HCT116 (cell line): ENCODE data around the gene TCAP. TPM values are rescaled to one million over a fixed set of nuclear protein-coding genes. Genes with fewer than 3 reads are reported as not detected.

Experiments
- ATAC-seq: fragments of 200-7000 bp; cut with Tn5 transposase; 2 replicates; pipeline ENCODE4 v1.9.1; 2020; ENCODE audit warnings: mild to moderate bottlenecking, moderate library complexity
- BruUV-seq: library from RNA; stranded (reverse); fragments of 400-500 nt; replicated peaks from 2 replicates; lab custom pipeline; 2021; lab: Mats Ljungman, UMichigan
- CTCF ChIA-PET: fragments of 300-600 bp; sonication (Branson Sonifier 250); formaldehyde crosslinking; loops from one replicate; lab custom pipeline; 2021; ENCODE audit warnings: antibody characterized with exemption; lab: Charles Lee
- POLR2A ChIA-PET: fragments of 300-600, 350-600 bp; sonication (Branson Sonifier 250); formaldehyde crosslinking; loops from one replicate; lab custom pipeline; 2021; ENCODE audit warnings: antibody characterized with exemption; lab: Charles Lee
- RAD21 ChIA-PET, 2 experiments: fragments of 300-600 bp; sonication (Branson Sonifier 250); formaldehyde crosslinking; loops; one replicate each; lab custom pipeline; 2023; ENCODE audit warnings: low total read pairs in 2 of 2; ENCODE audit not compliant: uncharacterized antibody in 2 of 2, unreplicated experiment in 2 of 2, low non-redundant PET in 1 of 2; lab: Charles Lee
- DNase-seq: peaks from one replicate; pipeline ENCODE4 v3.0.0-alpha.2; 2010; ENCODE audit warnings: low read depth, low spot score
- H2AFZ ChIP-seq: fragments of 200-600 bp; shearing (Covaris generic), sonication (generic); 2 replicates; pipeline ENCODE4 v1.6.1; 2017; ENCODE audit warnings: low read depth, mixed run types, mixed read lengths, antibody characterized with exemption, low read length; ENCODE audit not compliant: poor library complexity, severe bottlenecking
- H3K27ac ChIP-seq: 2 replicates; pipeline ENCODE4 v1.5.1; 2012; ENCODE audit warnings: low read depth, low read length
- H3K27me3 ChIP-seq: fragments of 200-600 bp; sonication (generic); 2 replicates; pipeline ENCODE4 v1.6.1; 2016; ENCODE audit warnings: mixed run types, low read length, mixed read lengths; ENCODE audit not compliant: insufficient read depth
- H3K36me3 ChIP-seq, 2 experiments: fragments of 200-500 bp in 1 of 2; fragments of 200-600 bp in 1 of 2; sonication (Bioruptor generic) in 1 of 2; sonication (generic) in 1 of 2; 2 replicates each; pipeline versions ENCODE4 v1.5.1 to v1.6.1; 2014 to 2016; ENCODE audit warnings: low read length in 2 of 2, inconsistent platforms in 1 of 2, mixed read lengths in 1 of 2, mixed run types in 1 of 2; ENCODE audit not compliant: insufficient read depth in 2 of 2, control insufficient read depth in 1 of 2
- H3K4me1 ChIP-seq, 2 experiments: fragments of 200-600 bp in 1 of 2; sonication (generic) in 1 of 2; 2 replicates each; pipeline versions ENCODE4 v1.5.1 to v1.6.1; 2012 to 2017; ENCODE audit warnings: low read length in 2 of 2, inconsistent platforms in 1 of 2, mild to moderate bottlenecking in 1 of 2, mixed read lengths in 1 of 2, mixed run types in 1 of 2, moderate library complexity in 1 of 2; ENCODE audit not compliant: insufficient read depth in 2 of 2, control insufficient read depth in 1 of 2
- H3K4me2 ChIP-seq: fragments of 200-600 bp; sonication (generic); 2 replicates; pipeline ENCODE4 v1.6.1; 2017; ENCODE audit warnings: mixed run types, low read length, mixed read lengths
- H3K4me3 ChIP-seq, 2 experiments: fragments of 200-600 bp in 1 of 2; sonication (generic) in 1 of 2; replicated peaks in 1 of 2; 2 replicates each; pipeline ENCODE4 v1.5.1; 2011 to 2016; ENCODE audit warnings: low read length in 2 of 2, control low read depth in 1 of 2, low read depth in 1 of 2, mild to moderate bottlenecking in 1 of 2, mixed read lengths in 1 of 2, mixed run types in 1 of 2
- H3K79me2 ChIP-seq: fragments of 200-600 bp; sonication (generic); 2 replicates; pipeline ENCODE4 v1.6.1; 2017; ENCODE audit warnings: mild to moderate bottlenecking, mixed run types, low read length, moderate library complexity, mixed read lengths; ENCODE audit not compliant: insufficient read depth
- H3K9ac ChIP-seq: fragments of 200-600 bp; sonication (generic); 2 replicates; pipeline ENCODE4 v1.6.1; 2016; ENCODE audit warnings: low read length, mixed read lengths
- H3K9me2 ChIP-seq: fragments of 200-600 bp; sonication (generic), shearing (Covaris generic); 2 replicates; pipeline ENCODE4 v1.6.1; 2017; ENCODE audit warnings: mixed run types, mild to moderate bottlenecking, moderate library complexity; ENCODE audit not compliant: insufficient read depth
- H3K9me3 ChIP-seq, 2 experiments: fragments of 200-500 bp in 1 of 2; fragments of 200-600 bp in 1 of 2; sonication (Bioruptor generic) in 1 of 2; sonication (generic) in 1 of 2; 2 replicates each; pipeline ENCODE4 v1.6.1; 2014 to 2017; ENCODE audit warnings: low read length in 2 of 2, mixed read lengths in 2 of 2, inconsistent platforms in 1 of 2, low read depth in 1 of 2, mild to moderate bottlenecking in 1 of 2, mixed run types in 1 of 2, moderate library complexity in 1 of 2; ENCODE audit not compliant: control insufficient read depth in 1 of 2, insufficient read depth in 1 of 2
- H4K20me1 ChIP-seq: fragments of 200-600 bp; sonication (generic), shearing (Covaris generic); 2 replicates; pipeline ENCODE4 v1.6.1; 2017; ENCODE audit warnings: mixed run types, mild to moderate bottlenecking, moderate library complexity; ENCODE audit not compliant: insufficient read depth
- CBX3 ChIP-seq: IDR thresholded peaks from 2 replicates; pipeline ENCODE4 v1.6.1; 2012; ENCODE audit warnings: low read depth
- CTCF ChIP-seq, 3 experiments: fragments of 200-600 bp in 1 of 3; sonication (generic) in 1 of 3; IDR thresholded peaks in 2 of 3; conservative IDR thresholded peaks in 1 of 3; 2 replicates each; pipeline ENCODE4 v1.5.1; 2012 to 2017; ENCODE audit warnings: low read depth in 2 of 3, low read length in 2 of 3, antibody characterized with exemption in 1 of 3, borderline replicate concordance in 1 of 3, control low read depth in 1 of 3, mild to moderate bottlenecking in 1 of 3, mixed read lengths in 1 of 3, mixed run types in 1 of 3, moderate library complexity in 1 of 3; ENCODE audit not compliant: insufficient read depth in 1 of 3
- EGR1 ChIP-seq: IDR thresholded peaks from 2 replicates; pipeline ENCODE4 v1.6.1; 2012; ENCODE audit warnings: low read depth
- ELF1 ChIP-seq: IDR thresholded peaks from 2 replicates; pipeline ENCODE4 v1.6.1; 2012; ENCODE audit warnings: low read depth, borderline replicate concordance
- EZH2 ChIP-seq: fragments of 200-600 bp; sonication (generic); IDR thresholded peaks from 2 replicates; pipeline ENCODE4 v1.6.1; 2017; ENCODE audit warnings: antibody characterized with exemption, mixed run types
- FOSL1 ChIP-seq: IDR thresholded peaks from 2 replicates; pipeline ENCODE4 v1.6.1; 2012; ENCODE audit warnings: low read depth
- JUND ChIP-seq: IDR thresholded peaks from 2 replicates; pipeline ENCODE4 v1.6.1; 2012
- MAX ChIP-seq: IDR thresholded peaks from 2 replicates; pipeline ENCODE4 v1.6.1; 2012
- POLR2A ChIP-seq: IDR thresholded peaks from 2 replicates; pipeline ENCODE4 v1.7.0; 2011; ENCODE audit warnings: borderline replicate concordance; ENCODE audit not compliant: insufficient read depth, insufficient read length; ENCODE audit errors: extremely low read depth
- SIN3A ChIP-seq: IDR thresholded peaks from 2 replicates; pipeline ENCODE4 v1.6.1; 2012; ENCODE audit warnings: low read depth
- SP1 ChIP-seq: IDR thresholded peaks from 2 replicates; pipeline ENCODE4 v1.6.1; 2012; ENCODE audit warnings: low read depth
- TCF7L2 ChIP-seq: IDR thresholded peaks from 2 replicates; pipeline ENCODE4 v1.7.0; 2011; ENCODE audit warnings: borderline replicate concordance, inconsistent platforms; ENCODE audit not compliant: insufficient read depth, insufficient read length; ENCODE audit errors: extremely low read depth
- YY1 ChIP-seq: IDR thresholded peaks from 2 replicates; pipeline ENCODE4 v1.6.1; 2011; ENCODE audit warnings: low read length, low read depth, moderate library complexity, mild to moderate bottlenecking; ENCODE audit not compliant: insufficient replicate concordance; ENCODE audit errors: extremely low read depth
- ZBTB33 ChIP-seq: IDR thresholded peaks from 2 replicates; pipeline ENCODE4 v1.6.1; 2011; ENCODE audit warnings: mild to moderate bottlenecking, low read length, moderate library complexity; ENCODE audit not compliant: insufficient replicate concordance; ENCODE audit errors: extremely low read depth
- ZFX ChIP-seq: fragments of 450-650 bp; IDR thresholded peaks from 2 replicates; pipeline ENCODE4 v1.6.1; 2017
- ZNF274 ChIP-seq: fragments of 200-500 bp; sonication (Bioruptor generic); IDR thresholded peaks from 2 replicates; pipeline ENCODE4 v1.6.1; 2014; ENCODE audit warnings: mild to moderate bottlenecking, low read depth, low read length, inconsistent platforms
- intact Hi-C: fragments of 100-400 bp; cut with micrococcal nuclease; formaldehyde crosslinking; loops from 2 replicates; pipeline ENCODE4 v1.10.0; 2022
- total RNA-seq: library from RNA; stranded (reverse); gene quantifications from one replicate; pipeline ENCODE4 v1.2.1, GENCODE V29; 2021; ENCODE audit not compliant: unreplicated experiment

Gene TCAP
- total RNA-seq, 1 experiment from 2014 or later, result 1.5 TPM

GRCh38 chr17:39639043-39639442 is 26.1 kb upstream of the TCAP start:
- Histone ChIP-seq H3K4me3 (no peak overlapping the region), H3K9me3 (no peaks in the 10 kb centered on the region), H4K20me1 (no peaks in the 10 kb centered on the region), H2AFZ (no peak overlapping the region), H3K27ac (no peak overlapping the region), H3K27me3 (no peaks in the 10 kb centered on the region), H3K9ac (no peak overlapping the region), H3K4me1 (peaks cover 43 to 65% of the 10 kb centered on the region in 2 experiments), H3K9me2 (no peaks in the 10 kb centered on the region), H3K79me2 (peaks cover 58% of the 10 kb centered on the region), H3K4me2 (no peak overlapping the region; the same call in 1 of the 2 replicates), H3K36me3 (no peaks in the 10 kb centered on the region)
- ATAC-seq (no peak), DNase-seq (no peak)
- TF ChIP-seq ZNF274, result no peak
- TF ChIP-seq CBX3, result no peak
- no peak for TF ChIP-seq EZH2
- TF ChIP-seq POLR2A, result no peak
- no peak for TF ChIP-seq MAX
- intact Hi-C loops, result no loop called here
- ChIA-PET RAD21 (no interaction called here), POLR2A (no interaction called here), CTCF (interaction anchor here (1.2 kb wide), 1 partner anchor 15 kb away, joined by 5 read pairs; no protein-coding TSS in a partner anchor)
- BruUV-seq, result no TSS peak

GRCh38 chr17:39639566-39640458 is 25.3 kb upstream of the TCAP start:
- Histone ChIP-seq H3K4me1 (peaks cover 39 to 63% of the 10 kb centered on the region in 2 experiments), H3K79me2 (peaks cover 64% of the 10 kb centered on the region), H2AFZ (no peak overlapping the region), H4K20me1 (no peaks in the 10 kb centered on the region), H3K4me3 (no peak overlapping the region), H3K4me2 (no peak overlapping the region), H3K9me2 (no peaks in the 10 kb centered on the region), H3K27me3 (no peaks in the 10 kb centered on the region), H3K27ac (no peak overlapping the region), H3K9ac (no peak overlapping the region), H3K36me3 (no peaks in the 10 kb centered on the region), H3K9me3 (no peaks in the 10 kb centered on the region)
- no peak for ATAC-seq
- no peak for DNase-seq
- intact Hi-C loops, result no loop called here
- CTCF ChIA-PET, result interaction anchor here (1.2 kb wide), 1 partner anchor 14 kb away, joined by 5 read pairs; no protein-coding TSS in a partner anchor
- RAD21 ChIA-PET, result no interaction called here
- POLR2A ChIA-PET, result no interaction called here
- BruUV-seq, result no TSS peak
- TF ChIP-seq FOSL1, result no peak
- no peak for TF ChIP-seq EGR1
- no peak for TF ChIP-seq SP1
- TF ChIP-seq CTCF (IDR thresholded peaks at IDR 0.05 in 2 of 3, conservative IDR thresholded peaks at IDR 0.05 in 1 of 3; ENCODE audit: borderline replicate concordance in 1 of 3, insufficient read depth in 1 of 3, low read depth in 2 of 3, low read length in 2 of 3), result no peak
- TF ChIP-seq SIN3A, result no peak
- no peak for TF ChIP-seq YY1
- TF ChIP-seq TCF7L2, result no peak
- no peak for TF ChIP-seq JUND
- TF ChIP-seq ZNF274, result no peak
- TF ChIP-seq EZH2, result no peak
- TF ChIP-seq ZBTB33, result no peak
- no peak for TF ChIP-seq ZFX
- no peak for TF ChIP-seq ELF1
